Thyroid gland (tissue), 4 donors: ENCODE data around the gene OR10H3. TPM values are rescaled to one million over a fixed set of nuclear protein-coding genes. Genes with fewer than 3 reads are reported as not detected.
"Not testable (repeated sequence)": the region's sequence is repeated elsewhere in the genome, so short reads cannot be mapped to it uniquely, and the experiment has no call there.

Source experiments
- DNase-seq, 2 donors: peaks; one replicate each; pipeline ENCODE4 v3.0.0-alpha.2; 2019
- H3K27ac ChIP-seq, 3 donors: fragments of 200-600 bp; sonication (generic); 1 replicate in 2 of 3; 2 replicates in 1 of 3; pipeline ENCODE4 v1.5.1; 2016 to 2019; ENCODE audit warnings: mild to moderate bottlenecking in 1 of 3, moderate library complexity in 1 of 3
- H3K27me3 ChIP-seq: fragments of 200-600 bp; sonication (generic); one replicate; pipeline ENCODE4 v1.5.1; 2019
- H3K36me3 ChIP-seq, 2 donors: fragments of 200-600 bp; sonication (generic); one replicate each; pipeline ENCODE4 v1.5.1; 2016 to 2019
- H3K4me1 ChIP-seq, 2 donors: fragments of 200-600 bp; sonication (generic); one replicate each; pipeline ENCODE4 v1.5.1; 2017 to 2019
- H3K4me3 ChIP-seq, 3 donors: fragments of 200-600 bp; sonication (generic); replicated peaks in 1 of 3; 1 replicate in 2 of 3; 2 replicates in 1 of 3; pipeline ENCODE4 v1.5.1; 2016; ENCODE audit warnings: mild to moderate bottlenecking in 1 of 3
- H3K9me3 ChIP-seq: fragments of 200-600 bp; sonication (generic); one replicate; pipeline ENCODE4 v1.5.1; 2017
- CTCF ChIP-seq, 6 experiments: fragments of 200-600 bp in 3 of 6; fragments of 450-650 bp in 3 of 6; sonication (generic) in 3 of 6; IDR thresholded peaks; one replicate each; pipeline ENCODE4 v1.5.1; 2016 to 2019; ENCODE audit warnings: antibody characterized with exemption in 6 of 6, mild to moderate bottlenecking in 2 of 6, inconsistent platforms in 1 of 6, moderate library complexity in 1 of 6
- POLR2A ChIP-seq, 2 donors: fragments of 450-650 bp; IDR thresholded peaks; one replicate each; pipeline ENCODE4 v1.6.1; 2017; ENCODE audit warnings: antibody characterized with exemption in 2 of 2, mild to moderate bottlenecking in 2 of 2, moderate library complexity in 1 of 2
- WGBS, 2 donors: methylation state at CpG; one replicate each; pipeline ENCODE4 v1.1.5; 2017; 5-methylcytosine and 5-hydroxymethylcytosine counted together
- intact Hi-C: fragments of 100-400 bp; cut with DNase I; formaldehyde crosslinking; loops from one replicate; pipeline ENCODE4 v1.15.1; 2023
- total RNA-seq, 4 donors: library from RNA; depleted of rRNA; stranded (reverse); fragments of >200 nt; gene quantifications; one replicate each; pipeline ENCODE4 v1.2.3, GENCODE V29; 2016

OR10H3 gene
- total RNA-seq, 4 donors from 2014 or later = not detected

DNA sequence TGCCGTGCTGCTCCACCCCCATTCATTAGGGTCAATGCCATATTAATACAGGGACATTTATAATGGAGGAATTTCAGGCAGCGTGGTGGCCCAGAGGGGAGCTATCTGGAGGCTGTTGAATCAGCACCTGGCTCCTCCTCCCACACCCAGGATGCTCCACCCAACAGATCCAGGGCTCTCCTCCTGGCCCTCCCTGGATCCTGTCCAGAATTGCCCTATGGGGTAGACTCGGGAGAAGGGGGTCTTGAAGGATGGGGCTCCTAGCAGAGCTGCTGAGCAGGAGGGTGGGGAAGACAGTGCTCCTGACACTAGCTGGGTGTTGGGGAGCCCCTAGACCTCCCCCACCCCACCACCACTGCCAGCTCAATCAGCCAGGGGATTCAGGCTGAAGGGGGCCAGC, 44.4 kb downstream of the OR10H3 start:
- Histone ChIP-seq H3K9me3 (no peaks in the 10 kb centered on the region), H3K4me1 (no peaks in the 10 kb centered on the region), H3K36me3 (no peaks in the 10 kb centered on the region), H3K4me3 (no peak overlapping the region), H3K27ac (no peak overlapping the region), H3K27me3 (no peaks in the 10 kb centered on the region)
- DNase-seq = no peak
- TF ChIP-seq POLR2A (IDR thresholded peaks at IDR 0.05) (no peak), CTCF (IDR thresholded peaks at IDR 0.05) (no peak)
- intact Hi-C loops = no loop called here
- WGBS, 2 donors = 73 to 92% methylated on average over 3 of the region's 3 CpGs

DNA sequence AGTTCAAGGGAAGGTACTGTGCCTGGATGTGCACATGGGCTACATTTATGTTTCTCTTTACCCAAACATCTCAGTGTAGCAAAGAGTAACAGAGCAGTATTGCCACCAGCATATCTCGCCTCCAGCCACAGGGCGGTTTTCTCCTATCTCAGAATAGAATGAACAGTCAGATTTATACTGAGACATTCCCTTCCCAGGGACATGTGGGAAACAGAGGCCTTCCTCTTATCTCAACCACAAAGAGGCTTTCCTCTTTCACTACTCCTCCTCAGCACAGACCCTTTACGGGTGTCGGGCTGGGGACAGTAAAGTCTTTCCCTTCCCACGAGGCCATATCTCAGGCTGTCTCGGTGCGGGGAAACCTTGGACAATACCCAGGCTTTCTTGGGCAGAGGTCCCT, 45.1 kb downstream of the OR10H3 start:
- H3K4me1 ChIP-seq, H3K27me3 ChIP-seq, H3K4me3 ChIP-seq, DNase-seq, H3K36me3 ChIP-seq, intact Hi-C loops, H3K9me3 ChIP-seq, H3K27ac ChIP-seq: not testable (repeated sequence)
- WGBS, 2 donors = 50 to 54% methylated on average over 7 of the region's 7 CpGs

- intact Hi-C loops = no loop called here
- Histone ChIP-seq H3K9me3 (no peaks in the 10 kb centered on the region), H3K4me1 (no peaks in the 10 kb centered on the region), H3K36me3 (no peaks in the 10 kb centered on the region), H3K27ac (no peak within 1 kb of the TSS), H3K27me3 (no peaks in the 10 kb centered on the region), H3K4me3 (no peak within 1 kb of the TSS)
- DNase-seq = no peak
- WGBS, 2 donors = 61 to 68% methylated on average over 6 of the region's 6 CpGs
- TF ChIP-seq CTCF (IDR thresholded peaks at IDR 0.05) (no peak), POLR2A (IDR thresholded peaks at IDR 0.05) (no peak)
Observed at GRCh38 chr19:15787611-15788155, 49.9 kb downstream of the OR10H3 start, which contains the start of gene OR10H5. Gene OR10H5, plus strand, starts transcription at chr19:15787661. Its CDS starts 6,388 bp downstream, at chr19:15794049.

GRCh38 chr19:15788594-15789270, 50.9 kb downstream of the OR10H3 start:
- H3K27me3 ChIP-seq = no peaks in the 10 kb centered on the region
- no peak overlapping the region for H3K27ac ChIP-seq
- intact Hi-C loops = no loop called here
- H3K9me3 ChIP-seq = no peaks in the 10 kb centered on the region
- TF ChIP-seq CTCF (IDR thresholded peaks at IDR 0.05) = no peak
- no peak for TF ChIP-seq POLR2A (IDR thresholded peaks at IDR 0.05)
- no peaks in the 10 kb centered on the region for H3K36me3 ChIP-seq
- WGBS, 2 donors = 76 to 80% methylated on average over 4 of the region's 4 CpGs
- no peaks in the 10 kb centered on the region for H3K4me1 ChIP-seq
- DNase-seq = no peak
- H3K4me3 ChIP-seq = no peak overlapping the region

GRCh38 chr19:15790096-15790495, 52.3 kb downstream of the OR10H3 start:
- no peak for TF ChIP-seq POLR2A (IDR thresholded peaks at IDR 0.05)
- no peak for TF ChIP-seq CTCF (IDR thresholded peaks at IDR 0.05)
- Histone ChIP-seq H3K4me1 (no peaks in the 10 kb centered on the region), H3K9me3 (no peaks in the 10 kb centered on the region), H3K4me3 (no peak overlapping the region), H3K27ac (no peak overlapping the region), H3K36me3 (no peaks in the 10 kb centered on the region), H3K27me3 (no peaks in the 10 kb centered on the region)
- DNase-seq = no peak
- WGBS, 2 donors = 56 to 58% methylated on average over 6 of the region's 6 CpGs
- intact Hi-C loops = no loop called here

Other genes starting within 250 kb of the OR10H3 start
- gene CYP4F22, start 229.5 kb upstream of the OR10H3 start, total RNA-seq = under 1 TPM in 1 of 4 donors, not detected in 3; 0.11 TPM
- not detected for gene CYP4F8, start 122.8 kb upstream of the OR10H3 start, total RNA-seq
- under 1 TPM in 2 of 4 donors, not detected in 2; 0.33 to 0.59 TPM for gene CYP4F3, start 97.1 kb upstream of the OR10H3 start, total RNA-seq
- gene CYP4F12, start 64.9 kb upstream of the OR10H3 start, total RNA-seq = 1 to 10 TPM; 1.9 to 4.6 (median 3.2) TPM
- gene OR10H2, start 10.0 kb upstream of the OR10H3 start, total RNA-seq = not detected
- gene OR10H5, start 49.7 kb downstream of the OR10H3 start, total RNA-seq = not detected
- gene OR10H1, start 77.7 kb downstream of the OR10H3 start, total RNA-seq = not detected
- gene CYP4F2, start 160.1 kb downstream of the OR10H3 start, total RNA-seq = not detected
- gene CYP4F11, start 196.5 kb downstream of the OR10H3 start, total RNA-seq = 10 to 100 TPM in 1 of 4 donors, 1 to 10 TPM in 2, under 1 TPM in 1; 0.56 to 39.5 (median 7.5) TPM
- not detected for gene OR10H4, start 211.0 kb downstream of the OR10H3 start, total RNA-seq